SK-N-SH (cell line): Measurements from ENCODE around the gene KNCN. TPM values are rescaled to one million over a fixed set of nuclear protein-coding genes. Genes with fewer than 3 reads are reported as not detected.

Experiments
- CTCF ChIA-PET: fragments of 300-600, 350-600 bp; formaldehyde crosslinking; extraction: SDS; loops from one replicate; lab custom pipeline; 2021; lab: Yijun Ruan, JAX
- POLR2A ChIA-PET: fragments of 350-600 bp; sonication (Branson Sonifier 250); formaldehyde crosslinking; extraction: SDS; loops from one replicate; lab custom pipeline; 2020; ENCODE audit warnings: antibody characterized with exemption, inconsistent platforms; lab: Yijun Ruan, JAX
- DNase-seq: peaks from one replicate; pipeline ENCODE4 v3.0.0; 2012
- H2AFZ ChIP-seq: fragments of 200-600 bp; sonication (generic); 2 replicates; pipeline ENCODE4 v1.8.1; 2016; ENCODE audit warnings: antibody characterized with exemption, mild to moderate bottlenecking, low read depth
- H3F3A ChIP-seq: fragments of 200-600 bp; sonication (generic); replicated peaks from 2 replicates; pipeline ENCODE3; 2016; ENCODE audit warnings: antibody characterized with exemption, mild to moderate bottlenecking; ENCODE audit not compliant: insufficient read depth
- H3K27ac ChIP-seq, 2 experiments: fragments of 200-500 bp in 1 of 2; fragments of 200-600 bp in 1 of 2; sonication (Bioruptor generic) in 1 of 2; sonication (generic), shearing (Covaris generic) in 1 of 2; 2 replicates each; pipeline versions ENCODE4 v1.5.1 to v1.6.1; 2014 to 2016; ENCODE audit warnings: low read depth in 2 of 2, inconsistent platforms in 1 of 2, low read length in 1 of 2, mild to moderate bottlenecking in 1 of 2, mixed read lengths in 1 of 2
- H3K27me3 ChIP-seq: fragments of 200-600 bp; sonication (generic), shearing (Covaris generic); 2 replicates; pipeline ENCODE4 v1.6.1; 2016; ENCODE audit warnings: mixed run types; ENCODE audit not compliant: insufficient read depth
- H3K36me3 ChIP-seq, 2 experiments: fragments of 200-500 bp in 1 of 2; fragments of 200-600 bp in 1 of 2; sonication (Bioruptor generic) in 1 of 2; sonication (generic) in 1 of 2; replicated peaks in 1 of 2; 2 replicates each; pipeline versions ENCODE3 to v1.5.1; 2014 to 2016; ENCODE audit warnings: low read length in 1 of 2, mild to moderate bottlenecking in 1 of 2; ENCODE audit not compliant: insufficient read depth in 2 of 2, control insufficient read depth in 1 of 2
- H3K4me1 ChIP-seq, 2 experiments: fragments of 200-500 bp in 1 of 2; fragments of 200-600 bp in 1 of 2; sonication (Bioruptor generic) in 1 of 2; sonication (generic), shearing (Covaris generic) in 1 of 2; 2 replicates each; pipeline versions ENCODE4 v1.5.1 to v1.6.1; 2014 to 2016; ENCODE audit warnings: low read depth in 1 of 2, low read length in 1 of 2, mixed run types in 1 of 2; ENCODE audit not compliant: insufficient read depth in 2 of 2, control insufficient read depth in 1 of 2
- H3K4me2 ChIP-seq: fragments of 200-600 bp; sonication (generic), shearing (Covaris generic); 2 replicates; pipeline ENCODE4 v1.6.1; 2017; ENCODE audit warnings: mixed run types
- H3K4me3 ChIP-seq, 2 experiments: fragments of 200-500 bp in 1 of 2; fragments of 200-600 bp in 1 of 2; sonication (Bioruptor generic) in 1 of 2; sonication (generic), shearing (Covaris generic) in 1 of 2; 2 replicates each; pipeline versions ENCODE4 v1.5.1 to v1.8.1; 2014 to 2016; ENCODE audit warnings: low read depth in 2 of 2, inconsistent platforms in 1 of 2, low read length in 1 of 2, mild to moderate bottlenecking in 1 of 2, mixed read lengths in 1 of 2, moderate library complexity in 1 of 2
- H3K79me2 ChIP-seq: fragments of 200-600 bp; sonication (generic); 2 replicates; pipeline ENCODE4 v1.8.1; 2017; ENCODE audit warnings: mild to moderate bottlenecking; ENCODE audit not compliant: insufficient read depth
- H3K9ac ChIP-seq: fragments of 200-600 bp; sonication (generic); 2 replicates; pipeline ENCODE4 v1.6.1; 2017; ENCODE audit warnings: mixed run types
- H3K9me2 ChIP-seq: fragments of 200-600 bp; sonication (generic); 2 replicates; pipeline ENCODE4 v1.6.1; 2017; ENCODE audit warnings: mixed run types
- H3K9me3 ChIP-seq: fragments of 200-600 bp; sonication (generic); 2 replicates; pipeline ENCODE4 v1.6.1; 2017; ENCODE audit warnings: mixed run types, mild to moderate bottlenecking, moderate library complexity
- H4K20me1 ChIP-seq: fragments of 200-600 bp; sonication (generic); 2 replicates; pipeline ENCODE4 v1.6.1; 2017; ENCODE audit warnings: mild to moderate bottlenecking, mixed run types; ENCODE audit not compliant: insufficient read depth
- CHD2 ChIP-seq: fragments of 150-350 bp; IDR thresholded peaks from 2 replicates; pipeline ENCODE4 v1.6.1; 2018; ENCODE audit warnings: low read length; ENCODE audit not compliant: partially characterized antibody
- ELF1 ChIP-seq: IDR thresholded peaks from 2 replicates; pipeline ENCODE4 v1.4.0; 2012
- EP300 ChIP-seq, 2 experiments: IDR thresholded peaks; 2 replicates each; pipeline versions ENCODE4 v1.4.0 to v1.6.1; 2012; ENCODE audit warnings: borderline replicate concordance in 1 of 2, low read depth in 1 of 2, low read length in 1 of 2
- EZH2phosphoT487 ChIP-seq: fragments of 200-600 bp; sonication (generic); IDR thresholded peaks from 2 replicates; pipeline ENCODE4 v1.6.1; 2017; ENCODE audit warnings: low read depth, mixed run types, mild to moderate bottlenecking, antibody characterized with exemption, moderate library complexity, borderline replicate concordance
- FOSL2 ChIP-seq: IDR thresholded peaks from 2 replicates; pipeline ENCODE4 v1.4.0; 2012; ENCODE audit warnings: low read depth, mild to moderate bottlenecking, moderate library complexity, borderline replicate concordance
- GABPA ChIP-seq: IDR thresholded peaks from 2 replicates; pipeline ENCODE4 v1.4.0; 2012; ENCODE audit warnings: low read depth, mild to moderate bottlenecking
- JUND ChIP-seq: IDR thresholded peaks from 2 replicates; pipeline ENCODE4 v1.4.0; 2012
- MEF2A ChIP-seq: IDR thresholded peaks from 2 replicates; pipeline ENCODE4 v1.4.0; 2012; ENCODE audit warnings: low read depth, borderline replicate concordance
- MXI1 ChIP-seq: IDR thresholded peaks from 2 replicates; pipeline ENCODE4 v1.6.1; 2012; ENCODE audit warnings: mild to moderate bottlenecking, low read depth, low read length, improper control_type of control experiment
- NFIC ChIP-seq: IDR thresholded peaks from 2 replicates; pipeline ENCODE4 v1.4.0; 2012; ENCODE audit warnings: borderline replicate concordance
- POLR2AphosphoS5 ChIP-seq: IDR thresholded peaks from 2 replicates; pipeline ENCODE4 v1.6.1; 2012; ENCODE audit warnings: low read depth, low read length
- SIN3A ChIP-seq: IDR thresholded peaks from 2 replicates; pipeline ENCODE4 v1.6.1; 2012; ENCODE audit warnings: low read depth, mild to moderate bottlenecking, low read length, moderate library complexity, borderline replicate concordance
- YY1 ChIP-seq: IDR thresholded peaks from 2 replicates; pipeline ENCODE4 v1.4.0; 2012; ENCODE audit warnings: low read depth, mild to moderate bottlenecking
- WGBS: methylation state at CpG from one replicate; pipeline ENCODE4 v1.1.6; 2017; ENCODE audit warnings: low lambda C conversion rate; 5-methylcytosine and 5-hydroxymethylcytosine counted together
- polyA plus RNA-seq, 3 experiments: library from polyadenylated mRNA; depleted of rRNA; stranded (reverse); fragments of >200 nt; gene quantifications; 2 replicates each; pipeline ENCODE4 v1.2.3, GENCODE V29; 2012
- TF ChIP-seq, protein P1 (sequence below): IDR thresholded peaks from 2 replicates; pipeline ENCODE4 v1.4.0; 2012; ENCODE audit warnings: low read depth, borderline replicate concordance
- TF ChIP-seq, protein P2 (sequence below): fragments of 150-350 bp; IDR thresholded peaks from 2 replicates; pipeline ENCODE4 v1.6.1; 2016; ENCODE audit warnings: mild to moderate bottlenecking, low read depth, low read length
- TF ChIP-seq, protein P3 (sequence below): IDR thresholded peaks from 2 replicates; pipeline ENCODE4; 2012

The KNCN gene
- polyA plus RNA-seq, 1 of the 3 experiments (the other 2 are of a cell fraction), result not detected

DNA sequence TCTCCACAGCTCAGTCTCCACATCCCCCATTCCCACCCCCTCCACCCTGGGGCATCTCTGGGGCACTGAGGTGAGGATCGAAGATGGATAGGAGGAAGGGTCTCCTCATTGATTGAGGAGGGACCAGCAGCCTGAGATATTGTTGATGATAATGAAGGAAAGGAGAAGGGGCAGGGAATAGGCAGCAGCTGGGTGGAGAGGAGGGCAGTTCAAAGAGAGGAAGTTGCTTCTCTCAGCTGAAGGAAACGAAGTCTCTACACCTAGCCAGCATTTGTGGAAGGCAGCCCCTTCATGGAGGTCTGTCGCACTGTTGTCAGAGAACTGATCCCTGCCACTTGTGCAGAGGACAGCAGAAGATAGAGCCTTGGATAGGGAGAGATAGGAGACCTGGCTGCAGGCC is 5.7 kb downstream of the KNCN start:
- peaks cover 0 to 9% of the 10 kb centered on the region in 2 experiments; a peak in 1 of 4 replicates for H3K4me1 ChIP-seq
- no peak for DNase-seq
- no peak for TF ChIP-seq POLR2AphosphoS5
- TF ChIP-seq MXI1, result no peak
- no peak for TF ChIP-seq MEF2A
- TF ChIP-seq FOSL2, result no peak
- TF ChIP-seq, all 33 proteins: peak for 0
- H3K4me3 ChIP-seq, result no peak overlapping the region
- H3F3A ChIP-seq, result no peaks in the 10 kb centered on the region
- H3K9ac ChIP-seq, result no peak overlapping the region
- no peaks in the 10 kb centered on the region for H3K79me2 ChIP-seq
- no peaks in the 10 kb centered on the region for H3K36me3 ChIP-seq
- CTCF ChIA-PET, result interaction anchor here (1.2 to 7.0 kb wide), 6 partner anchors 12 to 139 kb away, joined by 3 to 53 read pairs (median 8); no protein-coding TSS in a partner anchor
- no peaks in the 10 kb centered on the region for H4K20me1 ChIP-seq
- whole genome bisulfite sequencing, result 64% methylated on average over 1 of the region's 3 CpGs
- H3K9me3 ChIP-seq, result no peaks in the 10 kb centered on the region
- no peak overlapping the region for H3K4me2 ChIP-seq
- H3K27me3 ChIP-seq, result peaks cover 18% of the 10 kb centered on the region; the same call in 1 of the 2 replicates
- POLR2A ChIA-PET, result interaction anchor here (1.3 kb wide), 1 partner anchor 13 kb away, joined by 3 read pairs; no protein-coding TSS in a partner anchor
- no peaks in the 10 kb centered on the region for H3K9me2 ChIP-seq
- no peak overlapping the region for H3K27ac ChIP-seq
- no peak overlapping the region for H2AFZ ChIP-seq

DNA sequence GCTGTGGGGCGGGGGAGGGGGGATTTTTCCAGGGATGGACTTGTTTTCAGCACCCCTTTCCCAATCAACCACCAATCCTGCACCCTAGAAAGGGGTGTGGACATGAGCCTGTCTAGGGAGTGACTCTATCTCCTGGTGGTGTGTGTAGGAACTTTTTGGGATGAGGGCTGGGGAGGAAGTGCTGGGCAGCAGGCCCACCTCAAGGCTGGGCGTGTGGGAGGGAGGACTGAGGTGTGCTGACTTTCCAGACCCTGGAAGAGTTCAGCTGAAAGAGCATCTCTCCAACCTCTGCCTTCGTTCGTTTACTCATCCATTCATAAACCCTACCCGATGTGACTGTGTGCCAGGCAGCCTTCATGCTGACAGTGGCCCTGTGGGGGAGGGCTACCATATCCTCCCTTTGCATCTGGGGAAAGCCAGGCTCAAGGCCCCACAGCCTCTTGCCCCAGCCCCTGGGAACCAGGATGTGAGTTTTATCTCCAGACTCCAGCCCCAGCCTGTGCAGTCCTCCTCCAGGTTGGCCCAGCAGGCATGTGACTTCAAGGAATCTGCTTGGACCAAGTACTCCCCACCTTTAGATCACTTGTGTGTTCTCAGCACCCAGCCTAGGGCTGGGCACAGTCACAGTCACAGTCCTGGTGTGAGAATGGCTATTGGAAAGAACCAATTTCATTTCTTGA is 6.7 kb downstream of the KNCN start:
- ChIA-PET CTCF (interaction anchor here (0.9 to 7.0 kb wide), 9 partner anchors 9 to 138 kb away, joined by 3 to 53 read pairs (median 4); a partner anchor contains a TSS), POLR2A (interaction anchor here (1.3 kb wide), 1 partner anchor 14 kb away, joined by 3 read pairs; no protein-coding TSS in a partner anchor)
- H3K9me3 ChIP-seq, result no peaks in the 10 kb centered on the region

DNA sequence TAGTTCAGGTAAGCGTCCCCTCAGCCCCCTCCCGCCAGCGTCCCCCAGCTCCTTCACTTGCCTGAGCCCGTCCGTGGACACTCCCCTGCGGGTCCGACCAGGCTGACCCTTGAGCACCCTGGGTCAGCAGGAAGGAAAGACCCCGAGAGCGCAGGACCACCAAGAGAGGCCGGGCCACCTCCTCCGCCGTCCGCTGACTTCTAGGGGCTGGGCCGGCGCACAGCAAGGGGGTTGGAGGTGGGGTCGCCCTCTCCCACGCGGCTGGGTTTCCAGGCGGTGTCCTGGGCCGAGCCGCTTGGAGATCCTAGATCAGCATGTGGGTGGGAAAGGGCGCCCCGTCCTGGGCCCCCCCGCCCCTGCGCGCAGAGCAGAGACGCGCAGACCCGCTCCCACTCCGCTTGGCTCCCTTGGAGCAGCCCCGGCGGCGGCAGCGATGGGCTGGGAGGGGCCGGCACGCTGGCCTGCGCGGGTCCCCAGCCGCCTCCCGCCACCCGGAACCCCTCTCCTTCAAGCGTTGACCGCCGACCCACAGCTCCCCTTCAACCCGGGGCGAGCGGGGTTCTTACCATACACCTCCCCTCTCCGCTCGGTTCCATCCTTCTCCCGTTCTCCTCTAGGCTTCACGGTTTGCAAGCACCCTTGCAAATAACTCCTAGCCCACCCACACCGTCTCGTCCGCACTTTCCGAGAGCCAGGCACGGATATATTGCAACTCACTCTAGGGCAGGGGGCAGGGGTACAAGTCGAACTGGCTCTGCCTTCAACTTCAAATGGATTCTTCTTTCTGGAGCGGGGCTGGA is 7.5 kb downstream of the KNCN start:
- H4K20me1 ChIP-seq, result no peaks in the 10 kb centered on the region
- no peaks in the 10 kb centered on the region for H3F3A ChIP-seq
- peaks cover 18% of the 10 kb centered on the region; the same call in 1 of the 2 replicates for H3K27me3 ChIP-seq
- no peaks in the 10 kb centered on the region for H3K9me3 ChIP-seq
- H3K4me3 ChIP-seq, result peak overlapping the region in 1 of 2 experiments; percentile 17; a peak in 1 of 4 replicates
- no peak overlapping the region for H3K27ac ChIP-seq
- no peak overlapping the region for H3K9ac ChIP-seq
- H2AFZ ChIP-seq, result no peak overlapping the region
- H3K4me1 ChIP-seq, result no peaks in the 10 kb centered on the region; a peak in 1 of 4 replicates
- no peaks in the 10 kb centered on the region for H3K9me2 ChIP-seq
- ChIA-PET POLR2A (no interaction called here), CTCF (interaction anchor here (1.0 to 7.0 kb wide), 10 partner anchors 8 to 102 kb away, joined by 3 to 53 read pairs (median 4); a partner anchor contains a TSS)
- DNase-seq, result peak; percentile 67
- H3K79me2 ChIP-seq, result no peaks in the 10 kb centered on the region
- no peaks in the 10 kb centered on the region for H3K36me3 ChIP-seq
- WGBS, result 41% methylated on average over 37 of the region's 58 CpGs
- no peak overlapping the region for H3K4me2 ChIP-seq
- TF ChIP-seq YY1 (no peak), ELF1 (no peak), NFIC (no peak), MXI1 (no peak), EP300 (IDR thresholded peaks at IDR 0.05; ENCODE audit: borderline replicate concordance in 1 of 2, low read depth in 1 of 2, low read length in 1 of 2) (no peak), CHD2 (no peak), POLR2AphosphoS5 (no peak)
- TF ChIP-seq, protein P1, sequence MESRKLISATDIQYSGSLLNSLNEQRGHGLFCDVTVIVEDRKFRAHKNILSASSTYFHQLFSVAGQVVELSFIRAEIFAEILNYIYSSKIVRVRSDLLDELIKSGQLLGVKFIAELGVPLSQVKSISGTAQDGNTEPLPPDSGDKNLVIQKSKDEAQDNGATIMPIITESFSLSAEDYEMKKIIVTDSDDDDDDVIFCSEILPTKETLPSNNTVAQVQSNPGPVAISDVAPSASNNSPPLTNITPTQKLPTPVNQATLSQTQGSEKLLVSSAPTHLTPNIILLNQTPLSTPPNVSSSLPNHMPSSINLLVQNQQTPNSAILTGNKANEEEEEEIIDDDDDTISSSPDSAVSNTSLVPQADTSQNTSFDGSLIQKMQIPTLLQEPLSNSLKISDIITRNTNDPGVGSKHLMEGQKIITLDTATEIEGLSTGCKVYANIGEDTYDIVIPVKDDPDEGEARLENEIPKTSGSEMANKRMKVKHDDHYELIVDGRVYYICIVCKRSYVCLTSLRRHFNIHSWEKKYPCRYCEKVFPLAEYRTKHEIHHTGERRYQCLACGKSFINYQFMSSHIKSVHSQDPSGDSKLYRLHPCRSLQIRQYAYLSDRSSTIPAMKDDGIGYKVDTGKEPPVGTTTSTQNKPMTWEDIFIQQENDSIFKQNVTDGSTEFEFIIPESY, result no peak
- TF ChIP-seq, protein P2, sequence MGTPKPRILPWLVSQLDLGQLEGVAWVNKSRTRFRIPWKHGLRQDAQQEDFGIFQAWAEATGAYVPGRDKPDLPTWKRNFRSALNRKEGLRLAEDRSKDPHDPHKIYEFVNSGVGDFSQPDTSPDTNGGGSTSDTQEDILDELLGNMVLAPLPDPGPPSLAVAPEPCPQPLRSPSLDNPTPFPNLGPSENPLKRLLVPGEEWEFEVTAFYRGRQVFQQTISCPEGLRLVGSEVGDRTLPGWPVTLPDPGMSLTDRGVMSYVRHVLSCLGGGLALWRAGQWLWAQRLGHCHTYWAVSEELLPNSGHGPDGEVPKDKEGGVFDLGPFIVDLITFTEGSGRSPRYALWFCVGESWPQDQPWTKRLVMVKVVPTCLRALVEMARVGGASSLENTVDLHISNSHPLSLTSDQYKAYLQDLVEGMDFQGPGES, result no peak
- TF ChIP-seq, protein P3, sequence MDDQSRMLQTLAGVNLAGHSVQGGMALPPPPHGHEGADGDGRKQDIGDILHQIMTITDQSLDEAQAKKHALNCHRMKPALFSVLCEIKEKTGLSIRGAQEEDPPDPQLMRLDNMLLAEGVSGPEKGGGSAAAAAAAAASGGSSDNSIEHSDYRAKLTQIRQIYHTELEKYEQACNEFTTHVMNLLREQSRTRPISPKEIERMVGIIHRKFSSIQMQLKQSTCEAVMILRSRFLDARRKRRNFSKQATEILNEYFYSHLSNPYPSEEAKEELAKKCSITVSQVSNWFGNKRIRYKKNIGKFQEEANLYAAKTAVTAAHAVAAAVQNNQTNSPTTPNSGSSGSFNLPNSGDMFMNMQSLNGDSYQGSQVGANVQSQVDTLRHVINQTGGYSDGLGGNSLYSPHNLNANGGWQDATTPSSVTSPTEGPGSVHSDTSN, result no peak

More for the DNA sequence above, 6.7 kb downstream of the KNCN start:
- peaks cover 0 to 4% of the 10 kb centered on the region in 2 experiments; a peak in 1 of 4 replicates for H3K4me1 ChIP-seq
- no peak overlapping the region for H3K4me2 ChIP-seq
- no peaks in the 10 kb centered on the region for H3K79me2 ChIP-seq
- no peak for DNase-seq
- TF ChIP-seq JUND (no peak), POLR2AphosphoS5 (no peak), SIN3A (no peak), EZH2phosphoT487 (no peak), GABPA (no peak)
- no peaks in the 10 kb centered on the region for H3K36me3 ChIP-seq
- H3K27me3 ChIP-seq, result peaks cover 18% of the 10 kb centered on the region; the same call in 1 of the 2 replicates
- H3K9me2 ChIP-seq, result no peaks in the 10 kb centered on the region
- no peak overlapping the region for H2AFZ ChIP-seq
- H3K27ac ChIP-seq, result no peak overlapping the region
- no peak overlapping the region for H3K4me3 ChIP-seq
- H4K20me1 ChIP-seq, result no peaks in the 10 kb centered on the region
- H3K9ac ChIP-seq, result no peak overlapping the region
- H3F3A ChIP-seq, result no peaks in the 10 kb centered on the region
- 75% methylated on average over 5 of the region's 5 CpGs for WGBS
